HG03378 (cell line): ENCODE data around the gene RNF169.
A peak's percentile ranks its signal among the peaks of the same experiment; 100 is the strongest.

Experiments used
- ATAC-seq: cut with Tn5 transposase; IDR thresholded peaks from one replicate; pipeline ENCODE4 v1.9.1; 2021; ENCODE audit warnings: mild to moderate bottlenecking, moderate library complexity; ENCODE audit not compliant: unreplicated experiment

Gene RNF169

GRCh38 chr11:74766905-74767304 lies 18.3 kb downstream of the RNF169 start:
- no peak for ATAC-seq

- peak; percentile 57 for ATAC-seq
Measured at GRCh38 chr11:74768172-74768651, 19.6 kb downstream of the RNF169 start.

DNA sequence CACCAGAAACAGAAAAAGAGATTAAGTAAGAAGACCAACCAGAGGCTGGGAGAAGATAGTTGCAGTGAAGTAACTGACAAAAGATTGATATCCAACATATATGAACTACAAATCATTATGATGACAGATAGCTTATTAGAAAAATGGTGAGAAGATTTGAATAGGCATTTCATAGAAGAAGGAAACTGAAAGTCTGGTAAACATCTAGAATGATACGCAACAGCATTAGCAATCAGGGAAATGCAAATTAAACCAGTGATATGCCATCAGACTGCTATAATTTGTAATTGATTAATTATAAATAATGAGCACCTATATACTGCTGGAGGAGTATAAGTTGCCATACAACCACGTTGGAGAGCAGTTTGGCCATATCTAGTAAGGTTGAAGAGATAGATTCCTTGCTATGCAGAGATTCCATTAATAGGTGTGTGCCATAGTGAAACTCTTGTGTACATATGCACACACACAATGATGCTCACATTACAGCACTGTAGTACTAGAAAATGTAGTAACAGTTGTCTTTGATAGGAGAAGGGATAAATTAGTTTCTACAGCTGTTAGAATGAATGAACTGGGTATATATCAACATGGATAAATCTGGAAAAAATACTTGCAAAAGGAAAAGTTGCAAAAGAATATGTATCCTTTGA lies 20.5 kb downstream of the RNF169 start:
- ATAC-seq = no peak

DNA sequence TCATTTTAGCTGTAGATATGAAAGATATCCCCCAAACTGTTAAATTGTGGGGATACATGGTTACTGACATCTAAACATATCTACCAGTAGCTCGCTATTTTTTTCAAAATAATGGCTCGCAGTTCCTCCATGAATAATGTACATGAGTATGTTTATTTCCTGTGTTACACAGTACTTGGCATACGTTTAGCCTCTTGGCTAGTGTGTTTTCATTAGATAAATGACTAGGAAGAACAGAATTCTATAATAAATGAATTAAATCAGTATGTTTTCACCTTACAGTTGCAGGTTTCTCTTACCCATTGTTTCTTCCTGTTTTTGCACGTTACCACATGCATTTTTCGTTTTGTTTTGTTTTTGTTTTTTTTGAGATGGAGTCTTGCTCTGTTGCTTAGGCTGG lies 21.8 kb downstream of the RNF169 start:
- no peak for ATAC-seq

DNA sequence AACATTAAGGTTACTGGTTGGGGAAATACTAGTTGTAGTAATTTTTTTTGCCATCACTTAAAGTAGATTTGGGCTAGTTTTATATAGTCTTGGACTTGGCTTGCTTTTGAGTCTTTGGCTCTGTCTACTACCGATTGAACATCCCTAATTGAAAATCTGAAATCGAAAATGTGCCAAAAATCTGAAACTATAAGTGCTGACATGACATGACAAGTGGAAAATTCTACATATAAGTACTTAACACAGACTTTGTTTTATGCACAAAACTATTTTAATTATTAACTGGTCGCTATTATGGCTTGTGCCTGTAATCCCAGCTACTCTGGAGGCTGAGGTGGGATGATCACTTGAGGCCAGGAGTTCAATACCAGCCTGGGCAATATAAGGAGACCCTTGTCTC lies 22.5 kb downstream of the RNF169 start:
- no peak for ATAC-seq

- ATAC-seq = no peak
Measured at GRCh38 chr11:74773476-74773875, 24.8 kb downstream of the RNF169 start.

DNA sequence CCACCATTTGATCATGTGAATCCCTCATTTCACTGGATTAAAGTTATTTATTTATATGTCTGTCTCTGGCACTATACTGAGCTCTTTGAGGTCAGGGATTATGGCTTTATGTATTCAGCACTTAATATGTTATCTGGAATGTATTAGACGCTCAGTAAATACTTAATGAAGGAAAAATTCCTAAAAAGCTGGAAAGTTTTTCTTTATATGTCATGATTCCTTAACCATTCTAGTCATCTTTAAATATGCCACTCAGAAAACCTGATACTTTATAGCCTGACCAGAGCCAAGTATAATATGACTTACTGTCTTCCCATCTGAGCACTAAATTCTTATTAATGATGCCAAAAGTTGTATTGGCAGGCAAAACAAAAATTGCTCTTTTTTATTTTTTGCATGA lies 27.1 kb downstream of the RNF169 start:
- ATAC-seq = no peak

- no peak for ATAC-seq
Measured at GRCh38 chr11:74776546-74776945, 27.9 kb downstream of the RNF169 start.

GRCh38 chr11:74777038-74777437 lies 28.4 kb downstream of the RNF169 start:
- ATAC-seq = no peak

- no peak for ATAC-seq
Measured at GRCh38 chr11:74777877-74778276, 29.2 kb downstream of the RNF169 start.

- ATAC-seq = no peak
Measured at GRCh38 chr11:74778581-74778980, 29.9 kb downstream of the RNF169 start.

DNA sequence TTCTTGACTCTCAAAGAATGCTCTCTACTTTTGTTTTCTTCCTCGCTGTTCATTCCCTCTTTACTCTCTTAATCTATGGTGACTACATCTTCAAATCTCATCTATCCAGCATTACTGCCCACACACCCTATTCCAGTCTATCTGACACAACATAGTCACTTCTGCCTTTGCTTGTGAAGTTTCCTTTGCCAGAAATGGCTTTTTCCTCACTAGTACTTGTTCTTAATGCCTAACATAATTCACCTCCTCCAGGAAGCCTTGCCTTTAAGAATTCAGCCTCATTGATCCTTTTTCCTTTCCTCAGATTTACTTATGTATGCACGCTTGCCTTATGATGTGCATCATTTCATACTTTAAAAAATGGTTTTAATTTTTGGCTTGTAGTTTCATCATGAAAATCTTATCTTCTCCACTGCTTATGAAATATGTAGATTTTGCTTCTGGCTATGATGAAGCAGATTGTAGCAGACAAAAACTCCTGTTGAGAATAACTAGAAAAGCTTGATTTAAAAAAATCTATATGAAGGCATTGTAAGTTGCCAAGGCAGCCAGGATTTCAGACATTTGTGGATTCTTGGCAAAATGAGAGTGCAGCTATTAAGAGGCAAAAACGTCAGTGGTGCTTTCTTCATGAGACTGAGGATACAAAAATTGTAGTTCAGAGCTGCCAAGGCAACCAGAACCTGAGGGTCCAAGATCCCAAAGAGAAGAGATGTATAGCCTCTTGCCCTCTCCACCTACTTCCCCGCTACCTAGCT lies 31.8 kb downstream of the RNF169 start:
- ATAC-seq = no peak

DNA sequence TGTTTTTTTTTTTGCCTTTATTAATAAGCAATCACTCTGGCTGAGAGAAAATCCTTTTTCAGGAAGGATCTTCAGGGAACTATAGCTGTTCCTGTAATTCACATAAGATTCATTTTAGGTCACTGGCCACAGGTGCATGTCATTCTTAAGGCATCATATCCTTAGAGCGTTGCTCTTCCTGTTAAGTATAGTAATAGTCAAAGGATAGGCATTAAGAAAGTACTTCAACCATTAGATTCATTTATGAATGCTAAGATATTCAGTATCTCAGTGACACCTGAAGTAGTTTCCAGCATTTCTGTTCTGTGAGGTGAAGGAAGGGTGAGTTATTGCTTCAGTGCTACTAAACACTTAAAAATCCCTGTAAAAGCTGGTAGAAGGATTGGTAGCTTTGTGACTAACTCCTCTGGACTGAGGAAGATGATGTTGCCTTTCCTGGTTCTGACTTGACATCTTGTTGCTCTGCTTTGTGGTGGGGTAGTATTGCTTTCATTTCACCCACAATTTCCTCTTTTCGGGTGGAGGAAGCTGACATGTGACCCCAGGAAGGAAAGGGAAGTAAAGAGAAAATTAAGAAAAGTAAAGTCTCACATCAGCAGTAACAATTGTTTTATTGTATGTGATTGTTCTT lies 34.7 kb downstream of the RNF169 start:
- peak; percentile 70 for ATAC-seq

GRCh38 chr11:74784234-74784633 lies 35.6 kb downstream of the RNF169 start:
- no peak for ATAC-seq

GRCh38 chr11:74784726-74785125 lies 36.1 kb downstream of the RNF169 start:
- ATAC-seq = no peak

GRCh38 chr11:74786574-74786973 lies 37.9 kb downstream of the RNF169 start:
- no peak for ATAC-seq

DNA sequence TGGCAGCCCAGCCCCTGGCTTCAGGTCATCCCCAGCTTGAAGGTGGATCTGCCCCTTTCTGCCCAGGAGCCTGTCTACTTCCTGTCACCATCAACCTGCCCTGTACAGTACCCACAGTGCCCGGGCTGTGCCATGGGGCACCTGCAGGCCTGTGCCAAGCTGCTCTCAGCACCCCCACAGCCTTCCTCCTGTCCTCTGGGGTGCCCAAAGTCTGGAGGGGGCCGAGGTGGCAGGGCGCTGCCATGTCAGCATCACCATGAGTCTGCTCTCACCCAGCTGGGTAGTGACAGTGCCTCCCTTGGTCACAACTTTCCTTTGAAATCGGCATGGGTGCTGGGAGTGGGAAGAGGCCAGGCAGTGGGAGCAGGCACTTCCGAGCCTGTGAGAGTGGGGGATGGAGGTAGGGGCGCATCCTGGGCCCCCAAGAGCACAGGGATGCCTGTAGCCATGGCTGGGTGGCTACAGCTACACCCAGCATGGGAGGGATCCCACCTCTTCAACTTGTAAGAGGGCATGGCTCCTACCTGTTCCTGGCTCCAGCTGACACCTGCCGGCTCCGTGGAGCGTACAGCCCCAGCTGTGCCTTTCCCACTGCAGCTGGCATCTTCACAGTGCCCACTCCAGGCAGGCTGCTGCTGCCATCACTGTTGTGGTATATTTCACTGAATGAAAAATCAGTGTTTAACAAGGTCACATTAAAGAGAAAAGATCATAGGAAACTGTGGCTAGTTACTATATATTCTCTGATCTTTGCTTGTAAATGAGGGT lies 42.9 kb downstream of the RNF169 start:
- ATAC-seq = no peak

- ATAC-seq = no peak
Measured at GRCh38 chr11:74806267-74806666, 57.6 kb downstream of the RNF169 start.

DNA sequence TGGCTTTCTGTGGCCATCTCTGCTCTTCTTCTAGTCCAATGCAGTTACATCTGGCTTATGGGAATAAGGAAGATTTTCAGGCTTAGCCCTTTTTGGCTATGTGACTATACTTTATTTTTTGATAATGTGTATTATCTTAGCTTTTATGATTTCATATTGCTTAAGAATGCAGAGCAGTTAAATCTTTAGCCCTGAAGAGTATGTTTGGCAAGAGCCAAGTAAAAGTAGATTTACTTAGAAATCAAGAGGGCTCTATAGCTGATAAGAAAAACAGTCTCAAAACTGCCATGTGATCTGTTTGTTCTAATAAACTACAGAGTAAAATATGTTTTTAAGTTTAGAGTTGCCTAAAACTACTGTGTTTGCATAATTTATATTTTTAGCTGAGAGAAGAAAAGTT lies 61.2 kb downstream of the RNF169 start:
- ATAC-seq = no peak

GRCh38 chr11:74815966-74816365 lies 67.3 kb downstream of the RNF169 start:
- ATAC-seq = no peak

GRCh38 chr11:74816664-74817063 lies 68.0 kb downstream of the RNF169 start:
- no peak for ATAC-seq
